GM08714 (cell line): ENCODE measurements around the gene LRRC4C.

Source experiments
- H3K4me3 ChIP-seq: fragments of 200-500 bp; sonication (Bioruptor generic); 2 replicates; pipeline ENCODE4 v1.5.1; 2014; ENCODE audit warnings: mild to moderate bottlenecking, low read length, inconsistent platforms
- ZNF274 ChIP-seq: IDR thresholded peaks from 2 replicates; pipeline ENCODE4 v1.6.1; 2012; ENCODE audit warnings: mild to moderate bottlenecking, low read depth, low read length

Gene LRRC4C

DNA sequence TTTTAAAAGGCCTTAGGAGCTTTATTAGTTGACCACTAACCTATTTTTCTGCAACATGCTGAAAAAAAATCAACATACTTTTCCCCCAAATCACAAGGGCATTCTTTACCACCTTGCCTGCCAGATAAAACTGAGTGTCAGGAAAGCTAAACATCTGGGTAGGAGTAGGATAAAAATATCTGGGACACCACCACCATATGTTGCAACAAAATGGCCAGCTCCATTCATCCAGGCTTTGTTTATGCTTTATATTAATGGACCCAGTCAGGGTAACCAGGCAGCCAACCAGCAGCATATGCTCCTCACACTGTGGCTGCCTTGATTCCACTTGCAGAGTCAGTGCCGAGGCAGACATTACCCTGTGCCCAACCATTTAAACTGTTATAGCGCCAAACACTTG lies 1024.5 kb downstream of the LRRC4C start:
- H3K4me3 ChIP-seq: no peak overlapping the region
- TF ChIP-seq ZNF274: no peak

DNA sequence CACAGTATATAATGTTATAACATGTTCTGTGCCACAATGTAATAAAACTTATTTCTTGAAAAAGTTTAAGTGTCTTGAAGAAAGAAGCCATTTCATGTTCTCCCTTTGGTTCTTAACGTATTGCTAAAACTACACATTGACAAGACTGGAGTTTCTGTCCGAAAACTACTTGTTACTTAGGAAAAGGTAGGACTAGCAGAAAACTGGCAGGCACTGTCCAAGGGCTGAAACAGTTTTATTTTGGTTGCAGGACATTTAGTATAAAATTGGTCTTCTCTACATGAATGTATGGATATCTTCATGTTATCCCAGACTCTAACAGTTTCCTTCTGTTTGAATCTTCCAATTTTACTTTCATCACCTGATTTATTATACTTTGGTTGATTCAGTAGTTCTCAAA lies 1027.1 kb downstream of the LRRC4C start:
- TF ChIP-seq ZNF274: no peak
- no peak overlapping the region for H3K4me3 ChIP-seq

DNA sequence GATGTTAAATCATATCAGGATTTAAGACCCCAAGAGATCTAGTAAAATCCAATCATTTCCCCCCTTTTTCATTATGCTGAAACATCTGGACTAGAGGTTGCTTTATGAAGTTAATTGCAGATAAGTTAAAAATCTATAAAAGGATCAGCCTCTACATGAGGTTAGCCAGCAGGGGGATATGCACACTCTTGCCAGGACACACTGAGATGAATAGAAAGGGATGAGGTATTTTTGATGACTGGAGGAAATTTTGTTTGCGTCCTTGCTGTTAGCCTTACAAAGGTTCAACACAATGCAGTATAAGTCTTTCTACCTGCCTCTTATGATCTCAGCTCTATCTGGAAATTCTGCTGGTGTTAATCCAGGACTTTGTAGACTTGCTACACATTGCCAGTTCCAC lies 1034.3 kb downstream of the LRRC4C start:
- no peak overlapping the region for H3K4me3 ChIP-seq

DNA sequence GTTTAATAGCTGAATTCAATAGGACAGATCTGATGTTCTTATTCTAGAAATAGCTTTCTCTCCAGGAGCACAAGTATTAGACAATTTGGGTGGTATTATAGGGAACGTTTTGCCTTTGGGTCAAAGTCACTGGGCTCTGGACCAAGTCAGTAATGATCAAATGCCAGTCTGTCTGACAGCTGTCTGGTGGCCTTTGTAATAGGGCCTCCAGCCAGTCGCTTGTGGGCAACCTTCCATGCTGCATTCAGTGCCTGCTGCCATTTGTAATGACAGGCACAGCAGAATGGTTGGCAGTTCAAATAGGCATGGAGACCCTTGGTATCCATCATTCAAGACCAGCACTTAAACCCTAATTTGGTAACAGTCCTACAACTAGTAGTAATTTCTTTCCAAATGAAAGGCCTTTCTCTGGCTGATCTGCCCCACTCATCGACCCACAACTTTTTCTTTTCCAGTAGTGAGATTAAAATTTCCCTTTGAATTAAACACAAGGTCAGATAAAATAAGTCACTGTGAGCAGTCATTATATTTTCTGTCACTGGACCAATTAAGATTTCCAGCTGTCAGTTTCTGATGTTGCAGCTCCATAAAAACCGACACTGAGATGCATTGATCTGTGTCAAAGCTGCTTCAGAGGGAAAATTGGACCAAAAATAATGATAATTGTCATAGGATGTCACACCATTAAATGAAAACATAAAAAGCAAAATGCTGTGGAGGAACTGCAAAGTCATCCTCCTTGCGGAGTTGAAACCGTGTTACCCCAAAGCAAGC lies 1038.1 kb downstream of the LRRC4C start:
- no peak for TF ChIP-seq ZNF274
- H3K4me3 ChIP-seq: no peak overlapping the region

More for the DNA sequence above, 1034.3 kb downstream of the LRRC4C start:
- no peak for TF ChIP-seq ZNF274

DNA sequence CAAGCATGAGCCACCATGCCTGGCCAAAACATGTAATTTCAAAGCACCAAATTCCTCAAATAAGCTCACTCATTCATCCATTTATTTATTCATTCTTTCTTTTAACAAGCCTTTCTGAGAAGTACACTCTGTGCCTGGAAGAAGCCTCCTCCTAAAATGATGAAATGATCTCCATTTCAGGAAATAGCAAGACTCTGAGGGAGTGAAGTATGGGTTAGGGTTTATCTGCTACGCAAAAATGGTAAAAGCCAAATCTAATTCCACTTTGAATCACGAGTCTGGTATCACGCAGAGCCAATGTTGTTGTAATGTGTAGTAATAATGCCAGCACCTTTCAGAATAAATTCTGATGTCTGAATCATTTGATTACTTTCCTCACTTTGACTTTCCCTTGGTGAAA lies 1041.8 kb downstream of the LRRC4C start:
- TF ChIP-seq ZNF274: no peak
- H3K4me3 ChIP-seq: no peak overlapping the region

DNA sequence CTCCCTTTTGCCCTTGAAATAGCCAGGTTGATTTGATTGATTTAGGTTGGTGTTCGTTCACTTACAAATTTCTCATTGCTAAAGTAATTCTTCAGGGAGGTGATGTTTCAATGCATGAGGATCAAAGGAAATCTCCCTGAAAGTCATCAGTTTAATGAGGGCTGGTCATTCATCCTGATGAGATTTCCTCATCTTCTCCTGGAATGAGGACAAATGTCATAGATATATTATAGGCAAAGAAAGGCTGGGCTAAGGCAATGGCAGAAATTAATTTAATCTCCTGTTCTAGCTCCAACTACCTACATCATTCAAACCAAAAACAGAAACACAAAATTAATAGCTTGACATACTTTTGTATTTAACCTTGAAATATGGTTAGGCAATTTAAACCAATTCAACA lies 1052.1 kb downstream of the LRRC4C start:
- no peak for TF ChIP-seq ZNF274
- H3K4me3 ChIP-seq: no peak overlapping the region

DNA sequence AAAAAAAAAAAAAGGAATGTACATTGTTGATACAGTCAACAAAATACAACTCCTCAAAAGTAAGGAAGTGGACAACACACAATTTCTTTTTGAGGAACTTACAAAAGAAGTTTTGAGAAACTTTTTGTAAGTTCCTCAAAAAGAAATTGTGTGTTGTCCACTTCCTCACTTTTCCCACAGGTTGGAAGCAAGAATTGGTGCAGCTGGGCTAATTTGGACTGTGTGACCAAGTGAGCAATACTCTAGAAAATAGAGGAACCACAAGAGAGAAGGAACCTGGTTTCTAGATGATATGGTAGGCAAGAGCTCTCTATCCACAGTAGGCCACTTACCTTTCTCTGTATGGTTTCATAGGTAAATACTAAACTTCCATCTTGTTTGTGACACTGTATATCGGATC lies 1053.8 kb downstream of the LRRC4C start:
- TF ChIP-seq ZNF274: no peak
- H3K4me3 ChIP-seq: no peak overlapping the region

DNA sequence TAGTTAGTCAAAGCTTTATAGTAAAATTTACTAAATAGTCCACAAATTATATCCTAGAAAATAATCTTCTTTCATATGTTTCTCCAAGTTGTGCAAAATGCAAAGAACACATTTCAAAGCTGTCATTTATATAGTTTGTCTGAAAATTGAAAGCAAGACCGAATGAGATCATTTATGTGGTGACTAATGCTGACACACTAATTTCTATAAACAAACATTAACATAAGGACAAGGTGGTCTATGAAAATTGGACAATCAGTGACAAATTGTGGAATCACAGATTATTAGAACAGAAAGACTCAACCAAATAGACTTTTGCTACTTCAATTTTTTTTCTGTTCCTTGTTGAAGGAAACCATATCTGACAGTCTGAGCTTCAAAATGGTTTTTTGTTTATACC lies 1056.1 kb downstream of the LRRC4C start:
- no peak overlapping the region for H3K4me3 ChIP-seq
- no peak for TF ChIP-seq ZNF274

DNA sequence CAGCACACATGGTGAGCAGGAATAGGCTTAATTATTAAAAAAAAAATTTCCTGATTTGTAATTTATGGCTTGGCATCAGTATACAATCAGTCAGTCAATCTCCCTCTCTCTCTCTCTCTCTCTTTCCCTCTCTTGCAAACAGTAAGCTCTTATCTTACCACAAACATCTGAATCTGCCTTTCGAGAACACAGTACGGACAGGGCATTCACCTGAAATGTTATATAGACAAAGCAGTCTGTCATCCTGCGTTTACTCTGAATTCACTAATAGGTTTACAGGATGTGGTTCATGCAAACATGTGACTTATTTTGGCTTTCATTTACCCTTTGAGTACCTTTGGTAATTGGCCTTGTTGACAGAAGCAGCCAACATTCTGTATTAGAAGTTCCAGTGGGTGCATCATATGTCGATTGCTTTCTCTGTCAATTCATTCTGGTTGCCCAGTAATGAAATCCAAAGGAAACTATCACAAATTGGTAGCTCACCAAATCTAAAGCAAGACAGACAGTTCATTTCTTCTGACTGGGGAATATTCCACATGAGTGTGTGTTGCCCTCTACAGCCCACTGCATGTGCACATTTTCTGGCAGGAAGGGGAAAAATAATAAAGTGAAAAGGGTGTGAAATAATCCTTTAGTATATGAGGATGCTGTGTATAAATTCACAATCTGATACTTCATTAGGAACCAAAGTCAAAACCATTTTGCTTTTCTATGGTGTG lies 1058.2 kb downstream of the LRRC4C start:
- H3K4me3 ChIP-seq: no peak overlapping the region
- TF ChIP-seq ZNF274: no peak

DNA sequence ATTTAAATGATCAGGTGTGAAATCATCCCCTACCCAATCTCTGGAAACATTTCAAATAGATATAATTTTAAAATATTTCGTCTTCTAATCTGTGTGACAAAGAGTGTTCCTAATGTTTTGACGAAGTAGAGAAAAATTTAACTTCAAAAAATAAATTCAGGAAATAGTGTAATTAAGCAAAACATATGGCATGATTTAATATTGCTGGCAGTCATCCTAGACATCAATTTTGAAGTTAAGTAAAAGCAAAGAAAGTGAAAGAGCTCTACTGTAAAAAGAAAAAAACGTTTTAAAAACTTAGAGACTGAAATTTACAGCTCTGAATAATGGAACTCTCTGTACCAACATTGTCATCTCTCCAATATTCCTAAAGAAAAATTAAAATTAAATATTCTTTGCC lies 1062.3 kb downstream of the LRRC4C start:
- TF ChIP-seq ZNF274: no peak
- no peak overlapping the region for H3K4me3 ChIP-seq

DNA sequence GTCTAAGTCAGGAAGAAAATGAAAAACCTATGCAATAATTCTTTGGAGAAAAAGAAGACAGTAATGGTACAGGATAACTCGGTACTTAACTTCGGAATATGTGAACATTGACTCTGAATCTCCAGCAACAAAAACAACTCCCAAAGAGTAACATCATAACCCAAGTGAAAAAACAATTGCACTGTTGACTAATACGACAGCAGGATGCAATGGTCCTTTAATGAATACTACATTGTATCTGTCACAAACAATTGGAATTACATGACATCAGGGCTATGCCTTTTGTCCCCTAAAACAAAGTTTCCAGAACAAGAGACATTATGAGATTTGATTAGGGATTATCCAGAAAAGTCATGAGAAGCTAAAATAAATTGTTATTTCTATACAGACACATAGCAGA lies 1065.9 kb downstream of the LRRC4C start:
- no peak for TF ChIP-seq ZNF274
- H3K4me3 ChIP-seq: no peak overlapping the region

DNA sequence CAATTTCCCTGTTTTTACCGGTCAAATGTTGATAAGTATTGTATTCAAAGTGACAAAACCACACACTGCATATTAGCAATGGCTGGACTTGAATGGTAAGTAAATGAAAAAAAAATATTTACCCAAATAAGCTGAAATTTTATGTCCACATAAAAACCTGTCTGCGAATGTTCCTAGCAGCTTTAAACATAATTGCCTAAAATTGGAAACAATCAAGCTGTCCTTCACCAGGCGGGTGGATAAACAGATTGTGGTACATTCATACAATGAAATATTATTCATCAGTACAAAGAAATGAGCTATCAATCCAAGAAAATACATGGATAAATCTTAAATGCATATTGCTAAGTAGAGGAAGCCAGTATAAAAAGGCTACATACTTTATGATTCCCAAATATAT lies 1067.8 kb downstream of the LRRC4C start:
- H3K4me3 ChIP-seq: no peak overlapping the region
- TF ChIP-seq ZNF274: no peak

DNA sequence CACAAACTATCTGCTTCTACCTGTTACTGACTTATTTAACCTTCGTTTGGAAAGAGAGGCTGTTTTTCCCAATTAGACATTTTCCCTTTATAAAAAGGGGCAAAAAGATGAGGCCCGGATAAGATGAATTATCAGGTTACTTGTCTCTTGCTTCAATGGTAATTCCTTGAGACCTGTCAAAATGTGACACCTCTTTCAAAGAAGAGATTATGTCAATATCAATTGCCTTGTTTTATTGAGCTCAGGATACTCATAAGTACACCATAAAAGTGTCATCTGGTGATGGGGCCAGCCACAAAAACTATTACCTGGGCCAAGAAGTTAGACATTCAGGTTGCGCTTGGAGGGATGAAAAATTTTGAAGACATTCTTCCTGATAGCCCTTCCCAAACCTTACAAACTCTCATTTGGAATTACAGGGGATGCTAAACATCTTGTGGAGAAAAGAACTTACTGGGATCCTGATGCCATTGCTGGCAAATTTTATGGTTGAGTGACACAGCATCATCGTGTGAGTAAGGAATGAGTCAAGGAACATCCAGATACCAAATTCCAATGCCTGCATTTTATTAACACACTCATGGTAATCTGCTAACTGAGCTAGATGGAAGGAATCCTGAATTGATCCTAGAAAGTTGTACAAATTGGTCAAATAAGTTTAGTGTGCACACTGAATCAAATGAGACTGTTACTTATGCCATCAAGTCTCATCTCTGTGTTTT lies 1071.2 kb downstream of the LRRC4C start:
- H3K4me3 ChIP-seq: no peak overlapping the region
- TF ChIP-seq ZNF274: no peak

DNA sequence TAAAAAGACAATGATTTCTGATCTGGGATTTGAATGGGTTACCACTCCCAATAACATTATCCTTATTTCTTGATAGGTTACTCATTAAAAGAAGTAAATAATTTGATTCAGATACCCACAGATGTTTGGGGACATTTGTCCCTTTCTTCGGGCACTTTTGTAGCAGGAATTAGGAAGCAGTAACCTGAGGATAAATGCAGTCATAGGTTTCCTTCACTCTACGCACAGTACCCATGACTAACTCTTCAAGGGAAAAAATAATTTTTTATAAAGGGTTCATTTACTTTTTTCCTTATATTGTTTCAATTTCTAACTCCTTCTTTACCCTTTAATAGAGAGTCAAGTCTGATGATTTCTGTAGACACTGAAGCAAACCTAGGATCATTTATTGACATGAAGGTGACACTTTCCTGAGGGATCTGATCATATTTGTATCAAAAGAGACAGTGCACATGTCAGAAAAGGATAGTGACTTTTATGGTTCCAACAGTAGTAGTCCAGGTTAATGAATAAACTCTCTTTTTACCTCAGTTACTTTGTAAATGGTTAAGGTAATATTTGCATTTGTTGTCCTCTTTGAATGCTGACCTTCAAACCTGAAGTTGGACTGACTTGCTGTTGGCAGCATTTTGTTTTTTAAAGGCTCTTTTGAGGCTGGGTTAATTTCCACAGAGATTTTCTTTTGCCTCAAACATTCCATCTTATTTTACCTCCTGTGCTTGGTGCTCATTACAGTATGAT lies 1072.0 kb downstream of the LRRC4C start:
- no peak for TF ChIP-seq ZNF274
- no peak overlapping the region for H3K4me3 ChIP-seq
